Loucy (cell line): ENCODE results near the gene SOCS6.

Experiments used
- H2AFZ ChIP-seq: fragments of 200-600 bp; sonication (generic); 2 replicates; pipeline ENCODE4 v1.6.0; 2016; ENCODE audit warnings: antibody characterized with exemption, mild to moderate bottlenecking, low read length, moderate library complexity
- H3F3A ChIP-seq: fragments of 200-600 bp; 2 replicates; pipeline ENCODE4 v1.6.0; 2016; ENCODE audit warnings: antibody characterized with exemption, low read depth, mild to moderate bottlenecking
- H3K27me3 ChIP-seq: fragments of 200-600 bp; sonication (generic); 2 replicates; pipeline ENCODE4 v1.6.1; 2014; ENCODE audit warnings: low read length, mild to moderate bottlenecking; ENCODE audit not compliant: insufficient read depth, poor library complexity, severe bottlenecking
- H3K36me3 ChIP-seq: fragments of 200-600 bp; sonication (generic); 2 replicates; pipeline ENCODE4 v1.6.1; 2016; ENCODE audit warnings: low read length; ENCODE audit not compliant: insufficient read depth
- H3K4me1 ChIP-seq: fragments of 200-600 bp; sonication (generic); 2 replicates; pipeline ENCODE4 v1.5.1; 2014; ENCODE audit warnings: low read length, mild to moderate bottlenecking; ENCODE audit not compliant: insufficient read depth, poor library complexity, severe bottlenecking
- H3K4me2 ChIP-seq: fragments of 200-600 bp; sonication (generic); 2 replicates; pipeline ENCODE4 v1.6.0; 2014; ENCODE audit warnings: antibody characterized with exemption, low read length, low read depth, mild to moderate bottlenecking; ENCODE audit not compliant: poor library complexity, severe bottlenecking
- H3K4me3 ChIP-seq: fragments of 200-600 bp; sonication (generic); 2 replicates; pipeline ENCODE4 v1.5.1; 2014; ENCODE audit warnings: low read length, mild to moderate bottlenecking, mixed read lengths; ENCODE audit not compliant: poor library complexity, severe bottlenecking
- H3K79me2 ChIP-seq: fragments of 200-600 bp; sonication (generic); 2 replicates; pipeline ENCODE4 v1.6.1; 2014; ENCODE audit warnings: low read length; ENCODE audit not compliant: insufficient read depth
- H3K9ac ChIP-seq: fragments of 200-600 bp; sonication (generic); 2 replicates; pipeline ENCODE4 v1.6.0; 2014; ENCODE audit warnings: mild to moderate bottlenecking, low read depth, low read length, moderate library complexity; ENCODE audit not compliant: poor library complexity, severe bottlenecking
- H3K9me2 ChIP-seq: fragments of 200-600 bp; sonication (generic); replicated peaks from 2 replicates; pipeline ENCODE4 v1.6.1; 2016; ENCODE audit warnings: low read depth, low read length, mixed read lengths
- H3K9me3 ChIP-seq: fragments of 200-600 bp; sonication (generic); 2 replicates; pipeline ENCODE4 v1.6.1; 2014; ENCODE audit warnings: mild to moderate bottlenecking, antibody characterized with exemption, low read length, low read depth; ENCODE audit not compliant: insufficient read depth
- H4K20me1 ChIP-seq: fragments of 200-600 bp; sonication (generic); 2 replicates; pipeline ENCODE4 v1.6.0; 2014; ENCODE audit warnings: antibody characterized with exemption, low read length, mild to moderate bottlenecking; ENCODE audit not compliant: insufficient read depth, poor library complexity, severe bottlenecking
- EZH2phosphoT487 ChIP-seq: fragments of 200-600 bp; IDR thresholded peaks from 2 replicates; pipeline ENCODE4 v1.6.1; 2018; ENCODE audit warnings: antibody characterized with exemption, mild to moderate bottlenecking, moderate library complexity, borderline replicate concordance
- TF ChIP-seq, protein P1 (sequence below): fragments of 200-600 bp; sonication (generic); conservative IDR thresholded peaks from 2 replicates; pipeline ENCODE4 v1.5.1; 2014; ENCODE audit warnings: mild to moderate bottlenecking, antibody characterized with exemption, low read length

SOCS6 gene

DNA sequence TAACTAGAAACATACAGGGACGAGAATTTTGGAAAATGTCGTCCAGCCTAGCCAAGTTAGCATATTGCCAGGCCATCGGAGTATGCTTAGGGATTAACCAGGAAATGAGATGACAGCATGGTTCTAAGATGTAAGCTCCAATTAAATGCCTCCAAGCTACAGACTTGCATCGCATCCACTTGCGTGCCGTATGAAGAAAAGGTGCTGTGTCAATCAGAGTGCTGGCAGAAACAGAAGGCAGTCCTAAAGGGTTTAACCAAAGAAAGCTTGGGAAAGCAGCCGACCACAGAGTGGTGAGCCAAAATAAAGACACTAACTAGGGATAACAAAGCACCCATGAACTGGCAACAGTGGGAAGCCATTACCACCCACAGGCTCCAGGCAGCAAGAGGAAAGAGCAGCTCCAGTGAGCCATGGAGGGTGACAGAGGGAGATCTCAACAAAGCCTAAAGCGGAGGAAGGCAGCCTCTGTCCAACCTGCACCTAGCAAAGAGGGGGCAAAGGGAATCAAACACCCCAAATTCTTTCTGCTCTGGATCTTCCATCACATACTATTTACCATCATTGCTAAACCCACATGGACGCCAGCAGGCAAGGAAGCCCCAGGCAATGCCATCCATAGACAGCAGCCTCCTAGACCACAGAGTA lies 27.6 kb upstream of the SOCS6 start:
- Histone ChIP-seq H3K4me1 (no peaks in the 10 kb centered on the region), H3K4me2 (no peak overlapping the region), H3K9ac (no peak overlapping the region), H3K9me3 (no peaks in the 10 kb centered on the region), H3K79me2 (no peaks in the 10 kb centered on the region), H3K4me3 (no peak overlapping the region), H3F3A (no peaks in the 10 kb centered on the region), H3K36me3 (no peaks in the 10 kb centered on the region), H4K20me1 (no peaks in the 10 kb centered on the region), H3K9me2 (no peaks in the 10 kb centered on the region), H3K27me3 (no peaks in the 10 kb centered on the region), H2AFZ (no peak overlapping the region)
- TF ChIP-seq EZH2phosphoT487 = no peak
- TF ChIP-seq, protein P1, sequence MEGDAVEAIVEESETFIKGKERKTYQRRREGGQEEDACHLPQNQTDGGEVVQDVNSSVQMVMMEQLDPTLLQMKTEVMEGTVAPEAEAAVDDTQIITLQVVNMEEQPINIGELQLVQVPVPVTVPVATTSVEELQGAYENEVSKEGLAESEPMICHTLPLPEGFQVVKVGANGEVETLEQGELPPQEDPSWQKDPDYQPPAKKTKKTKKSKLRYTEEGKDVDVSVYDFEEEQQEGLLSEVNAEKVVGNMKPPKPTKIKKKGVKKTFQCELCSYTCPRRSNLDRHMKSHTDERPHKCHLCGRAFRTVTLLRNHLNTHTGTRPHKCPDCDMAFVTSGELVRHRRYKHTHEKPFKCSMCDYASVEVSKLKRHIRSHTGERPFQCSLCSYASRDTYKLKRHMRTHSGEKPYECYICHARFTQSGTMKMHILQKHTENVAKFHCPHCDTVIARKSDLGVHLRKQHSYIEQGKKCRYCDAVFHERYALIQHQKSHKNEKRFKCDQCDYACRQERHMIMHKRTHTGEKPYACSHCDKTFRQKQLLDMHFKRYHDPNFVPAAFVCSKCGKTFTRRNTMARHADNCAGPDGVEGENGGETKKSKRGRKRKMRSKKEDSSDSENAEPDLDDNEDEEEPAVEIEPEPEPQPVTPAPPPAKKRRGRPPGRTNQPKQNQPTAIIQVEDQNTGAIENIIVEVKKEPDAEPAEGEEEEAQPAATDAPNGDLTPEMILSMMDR = no peak

DNA sequence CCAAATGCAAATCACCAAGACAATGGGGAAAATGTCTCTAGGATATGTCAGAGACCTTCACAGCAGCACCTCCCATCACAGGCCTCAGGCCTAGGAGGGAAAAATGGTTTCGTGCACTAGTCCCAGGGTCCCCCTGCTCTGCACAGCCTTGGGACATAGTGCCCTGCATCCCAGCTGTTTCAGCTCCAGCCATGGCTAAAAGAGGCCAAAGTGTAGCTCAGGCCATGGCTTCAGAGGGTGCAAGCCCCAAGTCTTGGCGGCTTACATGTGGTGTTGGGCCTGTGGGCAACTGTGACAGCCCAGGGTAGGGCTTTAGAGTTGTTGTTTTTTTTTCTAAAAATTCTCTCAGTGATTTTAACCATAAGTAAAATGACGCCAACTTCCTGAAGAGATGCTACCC lies 25.5 kb upstream of the SOCS6 start:
- no peaks in the 10 kb centered on the region for H4K20me1 ChIP-seq
- H3K27me3 ChIP-seq = no peaks in the 10 kb centered on the region
- no peak overlapping the region for H3K9ac ChIP-seq
- no peaks in the 10 kb centered on the region for H3K36me3 ChIP-seq
- H3K4me3 ChIP-seq = no peak overlapping the region
- H3F3A ChIP-seq = no peaks in the 10 kb centered on the region
- H3K9me3 ChIP-seq = 0 out of 2 replicates have a peak, but pooled peaks cover 3% of the 10 kb centered on the region
- no peak overlapping the region for H3K4me2 ChIP-seq
- H3K79me2 ChIP-seq = no peaks in the 10 kb centered on the region
- no peaks in the 10 kb centered on the region for H3K4me1 ChIP-seq
- H3K9me2 ChIP-seq = no peaks in the 10 kb centered on the region
- no peak overlapping the region for H2AFZ ChIP-seq
- TF ChIP-seq, protein P1 = no peak
- TF ChIP-seq EZH2phosphoT487 = no peak

DNA sequence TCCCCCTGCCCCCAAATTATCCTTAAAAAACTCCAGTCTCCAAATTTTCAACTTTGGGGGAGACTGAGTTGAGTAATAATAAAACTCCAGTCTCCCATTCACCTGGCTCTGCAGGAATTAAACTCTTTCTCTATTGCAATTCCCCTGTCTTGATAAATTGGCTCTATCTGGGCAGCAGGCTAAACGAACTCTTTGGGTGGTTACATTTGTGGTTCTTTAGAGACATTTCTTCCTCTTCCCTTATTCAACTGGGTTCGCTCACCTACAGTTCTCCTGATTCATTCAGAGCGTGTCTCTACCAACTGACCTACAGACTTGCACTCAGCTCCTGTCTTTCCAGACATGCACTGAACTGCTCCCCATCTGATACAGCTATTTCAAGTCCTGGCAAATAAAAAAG lies 17.1 kb upstream of the SOCS6 start:
- no peaks in the 10 kb centered on the region for H3K4me1 ChIP-seq
- H3K9ac ChIP-seq = no peak overlapping the region
- H3K9me2 ChIP-seq = no peaks in the 10 kb centered on the region

More for the DNA sequence above, 17.1 kb upstream of the SOCS6 start:
- Histone ChIP-seq H3K9me3 (peaks cover 3% of the 10 kb centered on the region; the same call in 1 of the 2 replicates), H3F3A (no peaks in the 10 kb centered on the region), H3K4me3 (no peak overlapping the region), H3K27me3 (no peaks in the 10 kb centered on the region), H3K79me2 (no peaks in the 10 kb centered on the region), H2AFZ (no peak overlapping the region), H3K4me2 (no peak overlapping the region), H4K20me1 (no peaks in the 10 kb centered on the region), H3K36me3 (no peaks in the 10 kb centered on the region)
- TF ChIP-seq, protein P1 = no peak
- TF ChIP-seq EZH2phosphoT487 = no peak
